Esophagus squamous epithelium (tissue), 5 donors: Measurements from ENCODE around the gene GPR176. TPM values are rescaled to one million over a fixed set of nuclear protein-coding genes. Genes with fewer than 3 reads are reported as not detected.

ENCODE experiments used
- DNase-seq: peaks from one replicate; lab custom pipeline; 2025; lab: John Stamatoyannopoulos, UW
- H3K27ac ChIP-seq, 4 donors: fragments of 200-600 bp; sonication (generic); one replicate each; pipeline ENCODE4 v1.5.1; 2016 to 2019; ENCODE audit warnings: mild to moderate bottlenecking in 1 of 4
- H3K27me3 ChIP-seq, 4 donors: fragments of 200-600 bp; sonication (generic); 1 replicate in 3 of 4; 2 replicates in 1 of 4; pipeline versions ENCODE4 v1.5.1 to v1.6.0; 2017 to 2021; ENCODE audit warnings: antibody characterized with exemption in 1 of 4
- H3K36me3 ChIP-seq, 3 donors: fragments of 200-600 bp; sonication (generic); one replicate each; pipeline ENCODE4 v1.5.1; 2016 to 2019
- H3K4me1 ChIP-seq, 3 donors: fragments of 200-600 bp; sonication (generic); one replicate each; pipeline ENCODE4 v1.5.1; 2017 to 2019
- H3K4me3 ChIP-seq, 4 donors: fragments of 200-600 bp; sonication (generic); 1 replicate in 3 of 4; 2 replicates in 1 of 4; pipeline ENCODE4 v1.5.1; 2016 to 2019; ENCODE audit warnings: mild to moderate bottlenecking in 2 of 4, moderate library complexity in 1 of 4
- H3K9me3 ChIP-seq, 3 donors: fragments of 200-600 bp; sonication (generic); one replicate each; pipeline ENCODE4 v1.5.1; 2016 to 2019
- POLR2A ChIP-seq, 4 donors: fragments of 450-650 bp; IDR thresholded peaks; one replicate each; pipeline ENCODE4 v1.6.1; 2017; ENCODE audit warnings: antibody characterized with exemption in 4 of 4, mild to moderate bottlenecking in 4 of 4, moderate library complexity in 3 of 4
- WGBS, 2 donors: methylation state at CpG; one replicate each; pipeline ENCODE4 v1.1.5; 2018; 5-methylcytosine and 5-hydroxymethylcytosine counted together
- intact Hi-C: fragments of 100-400 bp; cut with DNase I; formaldehyde crosslinking; loops from one replicate; pipeline ENCODE4 v1.15.0; 2022
- total RNA-seq, 4 donors: library from RNA; depleted of rRNA; stranded (reverse); fragments of >200 nt; gene quantifications; one replicate each; pipeline ENCODE4 v1.1.0, GENCODE V29; 2016
- TF ChIP-seq, protein P1 (sequence below), 6 experiments: fragments of 450-650 bp in 4 of 6; fragments of 200-600 bp in 2 of 6; sonication (generic) in 2 of 6; IDR thresholded peaks; one replicate each; pipeline ENCODE4 v1.5.1; 2016 to 2019; ENCODE audit warnings: antibody characterized with exemption in 6 of 6, mild to moderate bottlenecking in 4 of 6, moderate library complexity in 4 of 6
- donor health status: DM: yes; HTN: yes; CAD: no.

The GPR176 gene
- total RNA-seq, 4 donors from 2014 or later: 1.1 to 5.0 (median 4.0) TPM; not detected in 1

GRCh38 chr15:39852250-39852649 is 67.8 kb downstream of the GPR176 start:
- DNase-seq: no peak
- 15 to 27% methylated on average over 1 of the region's 1 CpG for WGBS, 2 donors
- TF ChIP-seq POLR2A (IDR thresholded peaks at IDR 0.05): no peak
- TF ChIP-seq, protein P1, sequence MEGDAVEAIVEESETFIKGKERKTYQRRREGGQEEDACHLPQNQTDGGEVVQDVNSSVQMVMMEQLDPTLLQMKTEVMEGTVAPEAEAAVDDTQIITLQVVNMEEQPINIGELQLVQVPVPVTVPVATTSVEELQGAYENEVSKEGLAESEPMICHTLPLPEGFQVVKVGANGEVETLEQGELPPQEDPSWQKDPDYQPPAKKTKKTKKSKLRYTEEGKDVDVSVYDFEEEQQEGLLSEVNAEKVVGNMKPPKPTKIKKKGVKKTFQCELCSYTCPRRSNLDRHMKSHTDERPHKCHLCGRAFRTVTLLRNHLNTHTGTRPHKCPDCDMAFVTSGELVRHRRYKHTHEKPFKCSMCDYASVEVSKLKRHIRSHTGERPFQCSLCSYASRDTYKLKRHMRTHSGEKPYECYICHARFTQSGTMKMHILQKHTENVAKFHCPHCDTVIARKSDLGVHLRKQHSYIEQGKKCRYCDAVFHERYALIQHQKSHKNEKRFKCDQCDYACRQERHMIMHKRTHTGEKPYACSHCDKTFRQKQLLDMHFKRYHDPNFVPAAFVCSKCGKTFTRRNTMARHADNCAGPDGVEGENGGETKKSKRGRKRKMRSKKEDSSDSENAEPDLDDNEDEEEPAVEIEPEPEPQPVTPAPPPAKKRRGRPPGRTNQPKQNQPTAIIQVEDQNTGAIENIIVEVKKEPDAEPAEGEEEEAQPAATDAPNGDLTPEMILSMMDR (IDR thresholded peaks at IDR 0.05): no peak
- Histone ChIP-seq H3K9me3 (no peaks in the 10 kb centered on the region), H3K27me3 (no peaks in the 10 kb centered on the region), H3K4me1 (peaks cover 0 to 14% (median 0%) of the 10 kb centered on the region in 3 donors), H3K27ac (peak overlapping the region in 2 of 4 donors; percentile 15 to 17), H3K4me3 (no peak overlapping the region), H3K36me3 (no peaks in the 10 kb centered on the region)
- intact Hi-C loops: no loop called here

DNA sequence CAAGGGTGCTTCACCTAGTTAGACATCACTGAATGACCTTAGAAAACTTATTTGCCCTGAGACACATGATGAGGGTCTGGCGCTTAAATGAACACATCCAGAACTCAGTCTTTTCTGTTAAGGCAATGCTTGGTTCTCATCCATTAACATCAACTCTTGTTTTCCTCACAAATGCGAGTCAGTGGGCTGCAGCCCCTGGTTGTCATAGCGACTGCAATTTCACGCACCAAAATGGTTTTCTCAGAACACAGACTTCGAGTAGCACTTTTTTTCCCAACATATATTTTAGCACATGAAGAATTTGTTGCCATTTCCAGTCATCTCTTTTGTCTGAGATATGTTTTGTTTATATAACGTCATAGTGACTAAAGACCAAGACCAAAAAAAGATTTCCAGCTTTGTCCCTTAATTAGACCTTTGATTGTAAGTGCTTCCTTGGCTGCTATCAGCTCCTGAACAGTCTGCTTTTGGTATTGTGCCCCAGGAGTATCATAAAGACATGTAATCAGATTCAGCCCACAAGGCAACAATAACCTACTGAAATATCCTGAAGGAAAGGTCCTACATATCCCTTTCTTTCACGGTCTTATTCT is 68.5 kb downstream of the GPR176 start:
- no peaks in the 10 kb centered on the region for H3K9me3 ChIP-seq
- 34 to 37% methylated on average over 7 of the region's 7 CpGs for WGBS, 2 donors
- peaks cover 0 to 14% (median 0%) of the 10 kb centered on the region in 3 donors for H3K4me1 ChIP-seq
- no peak for TF ChIP-seq POLR2A (IDR thresholded peaks at IDR 0.05)
- TF ChIP-seq, protein P1 (IDR thresholded peaks at IDR 0.05): no peak
- H3K4me3 ChIP-seq: no peak overlapping the region
- H3K36me3 ChIP-seq: no peaks in the 10 kb centered on the region
- DNase-seq: no peak
- intact Hi-C loops: no loop called here
- H3K27ac ChIP-seq: peak overlapping the region in 2 of 4 donors; percentile 15 to 17
- H3K27me3 ChIP-seq: no peaks in the 10 kb centered on the region

- Histone ChIP-seq H3K9me3 (no peaks in the 10 kb centered on the region), H3K36me3 (no peaks in the 10 kb centered on the region), H3K4me1 (peaks cover 0 to 14% (median 0%) of the 10 kb centered on the region in 3 donors), H3K27ac (no peak overlapping the region), H3K4me3 (no peak overlapping the region), H3K27me3 (no peaks in the 10 kb centered on the region)
- intact Hi-C loops: no loop called here
- WGBS, 2 donors: 85% methylated on average over 1 of the region's 1 CpG
- TF ChIP-seq, protein P1 (IDR thresholded peaks at IDR 0.05): no peak
- TF ChIP-seq POLR2A (IDR thresholded peaks at IDR 0.05): no peak
- no peak for DNase-seq
Observed at GRCh38 chr15:39850436-39850835, 69.6 kb downstream of the GPR176 start.

DNA sequence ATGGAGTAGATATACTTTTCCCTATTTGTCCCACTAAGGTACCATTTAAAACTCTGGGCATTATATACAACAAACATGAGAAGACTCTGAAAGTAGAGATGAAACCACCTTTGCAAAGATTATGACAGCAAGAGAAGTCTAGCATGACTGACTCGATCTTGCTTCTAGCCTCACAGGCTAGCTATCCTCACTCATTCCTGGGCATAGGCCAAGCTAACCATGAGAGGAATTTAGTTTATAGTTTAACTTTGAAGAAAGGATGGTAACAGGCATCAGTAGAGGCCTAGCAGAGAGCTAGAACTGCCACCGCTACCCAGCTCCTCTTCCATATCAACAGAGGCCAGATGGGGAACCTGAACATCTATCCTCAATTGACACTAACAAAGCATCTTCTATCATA is 74.0 kb downstream of the GPR176 start:
- TF ChIP-seq POLR2A (IDR thresholded peaks at IDR 0.05): no peak
- TF ChIP-seq, protein P1 (IDR thresholded peaks at IDR 0.05): no peak
- DNase-seq: no peak
- H3K4me1 ChIP-seq: no peaks in the 10 kb centered on the region
- WGBS, 2 donors: 94 to 95% methylated on average over 2 of the region's 2 CpGs
- no peak overlapping the region for H3K27ac ChIP-seq
- no peaks in the 10 kb centered on the region for H3K36me3 ChIP-seq
- H3K4me3 ChIP-seq: no peak overlapping the region
- no peaks in the 10 kb centered on the region for H3K9me3 ChIP-seq
- intact Hi-C loops: no loop called here
- no peaks in the 10 kb centered on the region for H3K27me3 ChIP-seq

GRCh38 chr15:39845582-39845981 is 74.5 kb downstream of the GPR176 start:
- Histone ChIP-seq H3K4me1 (no peaks in the 10 kb centered on the region), H3K27me3 (no peaks in the 10 kb centered on the region), H3K4me3 (no peak overlapping the region), H3K36me3 (no peaks in the 10 kb centered on the region), H3K27ac (no peak overlapping the region), H3K9me3 (no peaks in the 10 kb centered on the region)
- TF ChIP-seq, protein P1 (IDR thresholded peaks at IDR 0.05): no peak
- no peak for TF ChIP-seq POLR2A (IDR thresholded peaks at IDR 0.05)
- WGBS, 2 donors: 83 to 94% methylated on average over 5 of the region's 5 CpGs
- DNase-seq: no peak
- intact Hi-C loops: no loop called here
